Hematopoietic multipotent progenitor cell treated with erythropoietin and hydrocortisone succinate and interleukin-3 and kit ligand, for 8 days (in vitro differentiated cells): Measurements from ENCODE around the gene TNXB.
"Not testable (repeated sequence)": the region's sequence is repeated elsewhere in the genome, so short reads cannot be mapped to it uniquely, and the experiment has no call there.

ENCODE experiments used
- DNase-seq: peaks from one replicate; pipeline ENCODE4 v3.0.0-alpha.2; 2015

TNXB gene

GRCh38 chr6:32085759-32086459 is 23.2 kb downstream of the TNXB start:
- DNase-seq = no peak

- DNase-seq = no peak
These were observed 24.4 kb downstream of the TNXB start for GRCh38 chr6:32084780-32085179.

DNA sequence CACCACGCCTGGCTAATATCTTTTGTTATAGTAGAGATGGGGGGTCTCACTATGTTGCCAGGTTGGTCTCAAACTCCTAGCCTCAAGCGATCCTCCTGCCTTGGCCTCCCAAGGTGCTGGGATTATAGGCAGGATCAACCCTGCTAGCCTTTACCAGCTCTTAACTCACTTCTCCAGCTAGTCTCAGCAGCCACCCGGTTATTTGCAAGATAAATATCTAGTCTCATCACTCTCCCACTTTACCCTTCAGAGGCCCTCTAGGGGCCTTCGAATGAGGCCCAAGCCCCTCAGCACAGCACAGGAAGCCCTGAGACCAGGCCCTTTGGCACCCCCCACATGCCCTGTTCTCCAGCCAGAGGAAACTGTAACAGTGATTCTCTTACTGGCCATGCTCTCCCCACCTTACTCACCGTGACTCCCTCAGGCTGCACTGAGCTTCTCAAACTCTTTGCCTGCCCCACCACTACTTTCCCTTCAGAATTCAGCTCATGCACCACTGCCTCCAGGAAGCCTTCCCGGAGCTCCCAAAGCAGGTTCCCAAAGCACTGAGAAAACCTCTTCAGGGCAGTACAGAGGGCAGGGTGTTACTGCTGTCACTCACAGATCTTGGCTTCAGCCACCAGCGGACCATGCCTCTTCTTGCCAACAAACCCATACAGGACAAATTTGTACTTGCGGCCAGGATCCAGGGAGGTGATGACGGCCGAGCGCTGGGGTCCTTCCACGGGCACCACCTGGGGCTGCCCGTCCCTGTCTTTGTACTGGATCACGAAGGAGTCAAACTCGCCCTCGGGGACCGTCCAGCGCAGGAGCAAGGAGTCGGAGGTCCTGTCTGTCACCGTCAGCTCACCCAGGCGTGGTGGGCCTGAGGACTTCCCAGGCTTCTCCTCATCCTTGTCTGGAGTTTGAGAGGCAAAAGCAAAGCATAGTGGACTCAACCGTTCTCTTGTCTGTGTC is 25.0 kb downstream of the TNXB start:
- DNase-seq = no peak

GRCh38 chr6:32082935-32083334 is 26.2 kb downstream of the TNXB start:
- no peak for DNase-seq

DNA sequence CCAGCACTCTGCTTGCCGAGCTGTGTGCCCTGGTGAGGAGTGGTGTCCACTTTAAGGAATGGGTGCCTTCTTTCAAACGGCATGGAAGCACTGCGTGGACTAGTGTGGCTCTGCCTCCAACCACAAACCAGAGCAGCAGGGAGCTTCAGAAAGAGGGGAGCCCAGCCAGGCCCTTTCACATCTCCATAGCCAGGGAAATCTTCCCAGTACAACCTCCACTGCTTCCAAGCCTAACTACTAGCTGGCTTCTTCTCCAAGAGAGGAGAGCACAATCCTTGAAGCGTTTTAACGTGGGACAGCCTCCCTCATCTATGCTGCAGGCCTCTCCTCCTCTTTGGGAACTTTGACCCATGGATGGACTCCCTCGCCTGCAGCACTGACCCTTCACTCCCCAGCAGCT is 26.7 kb downstream of the TNXB start:
- no peak for DNase-seq

DNA sequence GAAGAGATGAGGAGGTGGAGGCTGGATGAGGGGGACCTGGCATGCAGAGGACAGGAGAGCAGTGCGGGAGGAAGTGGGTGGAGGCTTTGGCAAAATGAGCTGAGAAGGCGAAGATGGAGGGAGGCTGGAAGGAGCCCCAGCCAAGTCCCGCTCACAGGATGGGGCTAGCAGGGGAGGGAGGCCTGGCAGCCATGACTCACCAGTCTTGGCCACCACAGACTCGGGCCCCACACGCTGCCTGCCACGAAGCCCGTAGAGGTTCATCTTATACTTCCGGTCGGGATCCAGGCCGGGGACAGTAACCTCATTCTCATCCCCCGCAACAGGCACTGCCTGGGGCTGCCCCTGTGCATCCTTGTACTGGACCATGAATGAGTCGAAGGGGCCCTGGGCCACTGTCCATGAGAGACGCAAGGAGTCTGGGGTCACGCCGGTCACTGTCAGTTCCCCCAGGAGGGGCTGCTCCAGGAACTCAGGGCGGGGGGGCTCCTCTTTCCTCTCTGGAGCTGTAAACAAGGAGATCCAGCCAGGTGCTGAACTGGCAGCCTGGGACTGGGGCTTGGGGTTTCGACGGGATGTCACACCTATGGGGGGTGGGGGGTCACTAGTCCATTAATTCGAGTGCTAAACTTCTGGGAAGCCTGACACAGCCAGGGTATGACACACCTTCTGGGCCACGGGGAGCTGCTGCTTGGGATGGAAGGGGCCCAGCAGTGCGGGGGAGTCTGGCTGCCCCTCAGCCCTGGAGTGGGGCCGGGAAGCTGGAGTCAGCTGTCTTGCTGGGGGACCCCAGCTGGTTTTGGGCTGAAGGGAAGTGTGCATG is 27.8 kb downstream of the TNXB start:
- no peak for DNase-seq

DNA sequence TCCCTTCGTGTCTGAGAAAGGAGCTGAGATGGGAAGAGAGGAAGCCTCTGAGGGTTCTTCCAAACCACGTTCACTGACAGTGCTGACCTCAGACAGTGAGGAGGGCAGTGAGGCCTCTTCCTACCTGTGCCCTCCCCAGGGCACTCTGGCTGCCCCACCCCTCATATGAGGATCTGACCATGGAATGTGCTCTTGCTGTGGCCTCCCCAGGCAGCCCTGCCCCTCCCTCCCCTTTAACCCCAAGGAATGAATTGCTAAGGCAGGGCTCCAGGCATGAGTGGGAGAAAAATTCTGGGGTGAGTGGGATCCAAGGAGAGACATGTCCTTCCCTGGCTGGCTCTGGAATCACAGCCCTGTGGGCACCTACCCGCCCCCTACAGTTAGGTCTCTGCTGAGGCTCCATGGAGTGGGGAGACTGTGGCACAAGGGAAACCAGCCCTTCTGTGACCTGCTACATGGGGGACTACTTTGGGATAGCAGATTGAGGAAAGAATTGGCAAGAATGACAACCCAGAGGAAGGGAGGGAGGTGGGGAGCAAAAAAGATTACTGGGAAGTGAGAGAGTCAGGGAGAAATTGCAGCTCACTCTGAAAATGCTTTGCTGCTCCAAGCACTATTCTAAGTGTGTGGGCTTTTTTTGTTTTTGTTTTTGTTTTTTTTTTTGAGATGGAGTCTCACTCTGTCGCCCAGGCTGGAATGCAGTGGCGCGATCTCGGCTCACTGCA is 29.4 kb downstream of the TNXB start:
- no peak for DNase-seq

DNA sequence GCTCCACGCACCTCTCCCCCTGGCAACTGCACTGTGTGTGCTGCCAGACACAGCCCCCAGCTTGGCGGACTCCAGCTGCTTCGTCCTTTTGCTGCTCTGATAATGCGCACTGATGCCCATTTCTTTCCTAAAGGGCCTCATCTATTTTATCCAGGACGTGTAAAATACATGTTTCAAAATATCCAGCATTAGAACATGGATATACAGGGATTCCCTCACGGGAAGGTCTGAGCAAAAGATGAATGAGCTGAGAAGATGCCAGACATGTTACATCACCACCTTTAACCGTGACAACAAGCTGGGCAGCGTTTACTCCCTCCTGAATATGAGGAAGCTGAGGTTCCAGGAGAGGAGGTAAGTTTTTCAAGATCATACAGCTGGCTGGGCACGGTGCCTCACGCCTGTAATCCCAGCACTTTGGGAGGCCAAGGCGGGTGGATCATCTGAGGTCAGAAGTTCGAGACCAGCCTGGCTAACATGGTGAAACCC is 32.8 kb downstream of the TNXB start:
- DNase-seq = no peak

GRCh38 chr6:32075781-32076180 is 33.4 kb downstream of the TNXB start:
- DNase-seq = no peak

- DNase-seq = no peak
These were observed 34.1 kb downstream of the TNXB start for GRCh38 chr6:32074996-32075532.

DNA sequence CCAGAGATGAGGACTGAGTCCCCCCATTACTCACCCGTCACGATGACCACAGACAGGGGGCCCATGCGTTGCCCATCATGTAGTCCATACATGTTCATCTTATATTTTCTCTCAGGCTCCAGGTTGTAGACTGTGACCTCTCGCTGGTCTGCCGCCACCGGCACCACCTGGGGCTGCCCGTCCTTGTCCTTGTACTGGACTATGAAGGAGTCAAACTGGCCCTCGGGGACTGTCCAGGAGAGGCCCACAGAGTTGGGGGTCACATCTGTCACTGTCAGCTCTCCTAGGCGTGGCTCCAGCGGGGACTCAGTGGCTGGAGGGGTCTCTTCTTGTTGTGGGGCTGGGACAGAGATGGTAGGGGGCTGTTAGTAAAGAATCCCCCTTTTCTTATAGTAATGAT is 35.5 kb downstream of the TNXB start:
- no peak for DNase-seq

DNA sequence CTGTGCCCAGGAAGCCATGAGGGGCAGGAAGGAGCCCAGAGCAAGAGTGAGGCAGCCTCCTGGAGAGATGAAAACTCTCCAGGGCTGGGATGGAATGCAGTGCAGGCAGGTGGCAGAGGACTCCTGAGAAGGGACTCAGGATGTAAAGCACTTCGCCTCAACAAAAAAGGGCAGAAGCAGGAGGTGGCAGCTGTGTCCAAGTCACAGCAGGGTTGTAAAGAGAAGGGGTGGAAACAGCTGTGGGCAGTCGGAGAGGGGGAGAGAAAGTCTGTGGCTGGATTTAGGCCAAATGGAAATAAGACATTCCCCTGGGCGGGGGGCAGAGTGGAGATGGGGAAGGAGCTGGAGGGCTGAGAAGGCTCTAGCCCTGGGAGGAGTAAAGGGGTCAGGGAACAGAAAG is 36.0 kb downstream of the TNXB start:
- no peak for DNase-seq

GRCh38 chr6:32070814-32071543 is 38.2 kb downstream of the TNXB start:
- DNase-seq = no peak

GRCh38 chr6:32069878-32070515 is 39.1 kb downstream of the TNXB start:
- DNase-seq = no peak

GRCh38 chr6:32069460-32069859 is 39.7 kb downstream of the TNXB start:
- no peak for DNase-seq

GRCh38 chr6:32068867-32069266 is 40.3 kb downstream of the TNXB start:
- DNase-seq = no peak

DNA sequence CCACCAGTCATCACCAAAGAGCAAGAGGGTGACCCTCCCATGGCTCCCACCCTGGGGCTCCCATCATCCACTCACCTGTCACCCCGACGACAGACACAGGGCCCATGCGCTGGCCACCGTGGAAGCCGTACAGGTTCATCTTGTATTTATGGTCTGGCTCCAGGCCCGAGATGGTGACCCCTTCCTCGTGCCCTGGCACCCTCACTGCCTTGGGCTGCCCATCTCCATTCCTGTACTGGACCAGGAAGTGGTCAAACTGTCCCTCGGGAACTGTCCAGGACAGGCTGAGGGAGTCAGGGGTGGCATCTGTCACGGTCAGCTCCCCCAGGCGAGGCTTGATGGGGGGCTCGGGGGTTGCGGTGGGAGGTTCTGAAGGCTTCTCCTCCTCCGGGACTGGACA is 40.8 kb downstream of the TNXB start:
- not testable (repeated sequence) for DNase-seq

- not testable (repeated sequence) for DNase-seq
These were observed 41.6 kb downstream of the TNXB start for GRCh38 chr6:32067521-32067920.

DNA sequence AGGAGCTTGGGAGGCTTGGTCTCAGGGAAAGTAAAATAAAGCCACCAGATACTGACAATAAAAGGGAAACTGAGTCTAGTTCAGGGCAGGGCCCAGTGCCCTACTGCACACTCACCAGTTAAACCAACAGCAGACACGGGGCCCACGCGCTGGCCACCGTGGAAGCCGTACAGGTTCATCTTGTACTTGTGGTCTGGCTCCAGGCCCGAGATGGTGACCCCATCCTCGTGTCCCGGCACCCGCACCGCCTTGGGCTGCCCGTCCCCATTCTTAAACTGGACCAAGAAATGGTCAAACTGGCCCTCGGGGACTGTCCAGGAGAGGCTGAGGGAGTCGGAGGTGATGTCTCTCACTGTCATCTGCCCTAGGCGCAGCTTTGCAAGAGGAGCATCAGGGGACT is 44.4 kb downstream of the TNXB start:
- no peak for DNase-seq

DNA sequence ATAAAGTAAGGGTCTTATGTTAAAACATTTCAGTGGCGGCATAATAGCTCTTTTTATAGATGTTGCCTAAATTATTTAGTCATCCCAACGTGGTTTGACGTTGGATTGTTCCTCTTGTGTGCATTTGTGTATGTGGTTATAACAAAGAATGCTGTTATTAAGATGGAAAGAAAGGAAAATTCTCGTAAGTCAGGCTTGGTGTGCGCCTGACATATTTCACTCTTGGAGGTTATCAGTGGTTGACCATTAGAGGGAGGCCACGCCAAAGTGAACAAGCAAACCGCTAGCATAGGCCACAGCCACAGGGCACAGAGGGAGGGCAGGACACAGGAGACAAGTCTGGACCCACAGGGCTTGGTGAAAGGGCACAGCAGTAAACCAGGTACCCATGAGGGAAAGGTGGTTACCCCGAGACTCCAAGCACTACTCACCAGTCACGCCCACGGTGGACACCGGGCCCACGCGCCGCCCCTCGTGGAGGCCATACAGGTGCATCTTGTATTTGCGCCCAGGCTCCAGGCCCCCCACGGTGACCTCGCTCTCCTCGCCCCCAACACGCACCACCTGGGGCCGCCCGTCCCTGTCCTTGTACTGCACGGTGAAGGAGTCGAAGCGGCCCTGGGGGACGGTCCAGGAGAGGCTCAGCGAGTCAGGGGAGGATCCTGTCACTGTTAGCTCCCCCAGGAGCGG is 48.0 kb downstream of the TNXB start:
- no peak for DNase-seq
